ENCODE data around the gene LSMEM2.

LSMEM2 gene

DNA sequence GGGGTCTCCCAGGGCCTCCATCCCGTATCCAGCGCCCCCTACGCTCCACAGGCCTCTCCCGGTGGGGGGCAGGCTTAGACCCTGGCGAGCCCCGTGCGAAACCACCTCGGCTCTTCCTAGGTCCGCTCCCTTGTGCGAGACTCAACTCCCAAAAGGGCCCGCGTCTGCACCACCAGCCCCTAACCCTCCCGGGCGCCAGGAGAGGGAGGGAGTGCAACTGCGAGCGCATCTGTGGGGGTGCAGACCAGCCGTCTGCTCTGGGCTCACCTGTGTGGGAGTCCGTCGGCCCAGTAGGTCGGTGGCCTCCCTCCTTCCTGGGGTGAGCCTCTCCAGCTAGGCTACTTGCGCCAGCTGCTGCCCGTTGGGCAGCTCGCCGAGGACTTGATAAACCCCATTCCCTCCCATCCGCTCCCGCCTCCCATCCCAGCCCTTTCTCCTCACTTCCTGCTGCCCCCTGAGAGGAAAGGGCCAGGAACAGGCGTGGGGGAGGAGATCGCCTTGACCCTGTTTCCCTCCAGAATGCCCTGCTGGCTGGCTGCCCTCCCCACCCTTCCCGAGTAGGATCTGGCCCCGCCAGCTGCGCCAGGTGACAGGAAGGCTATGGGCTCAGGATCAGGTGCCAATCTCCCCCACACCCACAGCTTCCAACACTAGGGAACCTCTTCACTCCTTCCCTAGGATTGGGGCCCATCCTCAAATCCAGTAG, 43.7 kb downstream of the LSMEM2 start, which contains the start of gene HYAL2:
TSS of gene HYAL2 (minus strand) at position 360 of the 706 bp plus-strand sequence. CDS start 2,256 bp downstream, outside the sequence.
- DNase-seq (ENCODE audit: low read depth), result no peak

GRCh38 chr3:50323092-50323600, 44.3 kb downstream of the LSMEM2 start:
- DNase-seq (ENCODE audit: low read depth), result no peak

DNA sequence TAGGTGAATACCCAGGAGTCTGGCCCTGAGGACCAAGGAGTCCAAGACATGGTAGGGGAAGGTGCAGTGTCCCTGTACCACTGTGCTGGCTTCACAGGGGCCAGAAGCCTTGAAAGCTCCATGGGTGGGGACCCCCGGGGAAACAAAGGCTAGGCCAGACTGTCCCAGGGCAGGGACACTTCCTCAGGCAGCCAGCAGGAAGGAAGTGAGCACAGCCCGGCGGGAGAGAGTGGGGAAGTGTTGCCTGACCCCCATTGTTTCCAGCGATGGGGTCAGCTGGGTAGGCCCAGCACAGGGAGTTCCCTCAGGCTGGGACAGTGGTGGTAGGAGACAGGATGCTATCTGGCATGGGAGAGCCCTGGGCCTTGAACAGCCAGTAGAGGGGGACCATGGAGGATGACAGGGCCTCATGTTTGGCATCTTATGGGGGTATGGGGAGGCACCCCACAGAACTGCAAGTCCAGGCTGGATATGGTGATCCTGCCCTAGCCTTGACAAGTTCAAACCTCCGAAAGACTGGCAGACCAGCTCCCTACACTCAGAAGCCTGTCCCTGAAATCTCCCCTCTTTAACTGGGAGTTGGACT, 44.8 kb downstream of the LSMEM2 start:
- DNase-seq (ENCODE audit: low read depth), result no peak

DNA sequence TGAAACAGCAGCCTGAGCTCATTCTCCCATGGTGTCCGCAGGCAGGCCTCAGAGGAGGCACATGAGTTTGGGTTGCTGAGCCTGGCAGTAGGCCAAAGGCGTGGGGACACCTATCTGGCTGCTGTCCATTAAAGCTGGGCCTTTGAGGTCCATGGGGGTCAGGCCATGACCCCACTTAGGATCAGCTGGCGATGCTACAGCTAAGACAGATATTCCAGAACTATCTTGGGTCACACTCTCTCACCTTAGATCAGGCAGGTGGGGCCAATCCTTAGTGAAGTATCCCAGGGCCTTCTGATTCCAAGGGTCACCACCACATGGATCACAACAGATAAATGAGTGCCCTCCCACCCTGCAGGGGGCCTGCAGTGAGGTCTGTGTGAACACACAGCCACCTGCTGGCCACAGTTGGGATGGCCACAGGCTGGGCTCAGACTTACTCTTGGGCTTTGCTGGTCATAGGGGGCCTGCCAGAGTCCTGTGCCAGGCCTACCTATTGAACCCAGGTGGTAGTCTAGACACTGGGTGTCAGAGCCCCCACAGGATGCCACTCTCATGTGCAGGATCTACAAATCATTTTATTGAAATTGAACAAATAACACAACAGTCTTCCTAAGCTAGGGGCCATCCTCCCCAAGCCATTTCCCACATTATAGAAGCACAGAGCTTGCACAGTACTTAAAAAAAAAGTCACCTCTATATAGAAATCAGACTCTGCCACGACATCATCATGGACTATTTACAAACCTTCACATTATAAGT, 45.6 kb downstream of the LSMEM2 start:
- no peak for DNase-seq (ENCODE audit: low read depth)

DNA sequence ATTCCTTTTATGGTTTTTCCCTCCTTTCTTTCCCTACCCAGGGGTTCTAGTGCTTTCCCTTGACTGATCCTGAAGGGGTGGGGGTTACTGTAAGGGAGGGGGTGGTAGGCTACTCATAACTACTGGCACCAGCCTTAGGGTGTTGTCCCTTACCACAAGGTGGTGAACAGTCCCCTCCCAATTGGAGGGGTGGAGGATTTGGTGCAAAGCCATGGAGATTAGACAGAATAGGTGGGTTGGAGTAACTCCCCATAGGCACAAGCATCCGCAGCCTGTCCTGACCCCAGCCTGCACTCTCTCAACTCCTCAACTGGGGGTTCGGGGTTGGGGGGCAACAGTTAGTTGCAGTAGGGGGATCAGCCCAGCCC, 46.2 kb downstream of the LSMEM2 start:
- no peak for DNase-seq (ENCODE audit: low read depth)

DNA sequence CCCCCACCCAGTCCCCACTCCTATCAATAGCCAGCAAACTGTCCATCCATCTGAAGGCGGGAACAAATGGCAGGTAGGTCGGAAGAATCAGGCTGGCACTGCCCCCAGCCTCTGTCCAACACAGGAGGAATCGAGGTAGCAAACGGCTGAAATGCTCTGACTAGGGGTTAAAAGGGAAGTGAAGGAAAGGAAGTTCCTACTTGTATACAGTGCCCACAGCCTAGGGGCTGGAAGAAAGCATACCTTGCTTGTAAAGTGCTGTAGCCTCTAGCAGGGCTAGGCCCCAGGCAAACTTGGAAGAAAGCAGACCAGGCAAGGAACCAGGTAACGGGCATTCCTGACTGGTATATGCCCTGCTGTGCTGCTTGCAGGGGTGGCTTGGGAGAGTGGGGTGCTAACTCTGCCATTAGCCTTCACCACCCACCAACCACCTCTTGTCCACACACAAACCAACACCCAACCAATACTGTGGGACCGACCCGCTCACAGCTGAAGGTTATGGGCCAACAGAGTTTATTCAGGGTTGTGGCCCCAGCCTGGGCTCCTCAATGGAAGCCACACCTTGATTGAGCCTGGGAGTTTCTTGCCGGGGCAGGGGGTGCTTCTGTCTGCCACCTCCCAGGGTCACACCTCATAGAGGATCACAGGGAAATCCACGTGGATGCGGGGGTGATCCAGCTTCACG, 46.8 kb downstream of the LSMEM2 start:
- no peak for DNase-seq (ENCODE audit: low read depth)

DNA sequence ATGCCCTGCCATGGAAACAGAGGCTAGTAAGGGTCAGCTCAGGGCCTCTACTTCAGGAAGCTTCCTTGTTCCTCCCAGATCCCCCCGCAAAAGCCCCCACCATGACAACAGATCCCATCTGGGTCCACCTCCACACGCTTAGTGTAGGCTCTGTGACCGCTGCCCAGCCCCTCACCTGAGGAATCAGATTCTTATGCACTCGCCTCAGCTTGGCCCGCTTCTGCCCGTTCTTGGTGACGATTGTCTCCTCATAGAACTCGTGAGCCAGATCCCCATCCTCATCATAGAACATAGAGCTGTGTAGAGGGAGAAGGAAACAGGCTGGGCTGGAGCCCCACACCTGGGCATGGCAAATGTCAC, 47.3 kb downstream of the LSMEM2 start:
- no peak for DNase-seq (ENCODE audit: low read depth)

GRCh38 chr3:50327129-50327528, 48.2 kb downstream of the LSMEM2 start:
- DNase-seq (ENCODE audit: low read depth), result no peak

DNA sequence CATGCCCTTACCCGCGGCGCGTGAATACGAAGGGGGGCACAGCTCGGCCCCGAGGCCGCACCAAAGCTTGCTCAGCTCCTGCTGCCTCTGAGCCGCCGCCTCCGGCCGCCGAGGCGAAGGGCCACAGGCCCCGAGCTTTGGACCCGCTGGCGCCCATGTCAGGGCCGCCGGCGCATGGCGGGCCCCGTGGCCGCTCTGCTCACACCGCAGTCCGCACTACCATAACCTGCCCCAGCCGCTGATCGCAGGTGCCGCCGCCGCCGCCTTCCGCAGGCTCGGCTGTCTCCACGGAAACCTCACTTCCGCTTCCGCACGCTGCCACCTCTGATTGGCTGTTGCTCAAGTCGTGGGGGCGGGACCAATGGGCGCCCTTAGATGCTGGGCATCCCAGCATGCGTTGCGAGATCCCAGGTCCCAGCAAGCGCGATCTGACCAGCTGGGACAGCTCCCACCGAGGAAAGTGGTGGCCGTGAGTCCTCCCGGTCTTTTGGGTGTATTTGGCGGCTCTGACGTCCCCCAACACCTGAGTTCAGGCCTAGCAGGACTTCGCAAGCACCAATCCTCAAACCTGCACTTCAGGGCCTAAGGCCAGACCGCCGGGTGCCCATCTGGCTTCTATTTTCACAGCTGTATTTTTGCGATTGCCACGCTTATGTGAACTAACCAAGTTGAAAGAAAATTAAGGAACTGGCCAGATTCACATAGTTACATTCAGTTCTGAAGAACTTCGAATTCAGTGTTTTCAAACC, 49.2 kb downstream of the LSMEM2 start, which contains the start of gene TUSC2:
TSS of gene TUSC2 (minus strand) at position 281 of the 749 bp plus-strand sequence. CDS start at position 157, 124 bp downstream.
- peak; percentile 77 for DNase-seq (ENCODE audit: low read depth)

DNA sequence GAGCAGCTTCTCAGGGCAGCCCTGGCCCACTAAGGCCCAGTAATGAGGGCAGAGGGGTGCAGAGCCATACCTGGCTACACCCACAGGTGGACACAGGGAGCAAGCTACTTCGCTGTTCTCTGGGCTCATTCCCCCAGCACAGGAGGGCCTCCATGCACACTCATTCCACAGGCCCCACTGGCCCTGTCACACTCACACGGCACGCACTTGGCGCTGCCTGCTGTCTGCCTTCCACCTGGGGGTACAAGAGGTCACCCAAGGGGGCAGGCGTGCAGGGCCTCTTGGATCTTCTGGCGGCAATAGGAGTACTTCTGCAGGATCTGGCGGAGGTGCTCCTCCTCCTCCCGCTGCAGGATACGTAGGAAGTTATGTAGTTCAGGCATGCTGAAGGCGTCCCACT, 51.4 kb downstream of the LSMEM2 start:
- no peak for DNase-seq (ENCODE audit: low read depth)

GRCh38 chr3:50331364-50331907, 52.5 kb downstream of the LSMEM2 start:
- no peak for DNase-seq (ENCODE audit: low read depth)

DNA sequence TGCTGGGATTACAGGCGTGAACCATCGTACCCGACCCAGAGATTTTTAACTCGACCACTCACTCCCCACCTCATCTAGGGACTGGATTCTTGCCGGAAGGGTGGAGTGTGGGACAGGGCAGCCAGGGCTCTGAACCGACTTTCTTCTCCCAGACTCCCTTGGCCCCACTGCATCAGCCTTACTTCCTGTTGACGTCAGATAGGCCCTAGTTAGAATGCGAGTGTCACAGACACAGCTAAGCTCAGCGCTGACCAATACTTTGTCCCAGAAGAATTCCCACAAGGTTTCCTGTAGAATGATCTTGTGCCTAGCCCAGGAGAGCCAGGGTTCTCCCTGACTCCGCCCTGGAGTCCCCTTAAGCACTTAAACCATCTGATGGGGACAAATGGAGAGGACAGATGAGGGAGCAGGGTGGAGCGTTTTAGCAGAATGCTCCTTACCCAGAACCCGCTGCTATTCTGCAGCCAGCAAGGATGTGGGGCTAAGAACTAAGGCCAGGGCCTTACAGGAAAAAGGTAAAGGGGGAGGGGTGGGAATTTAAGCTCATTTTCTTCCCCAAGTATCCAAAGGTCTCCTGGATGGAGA, 54.9 kb downstream of the LSMEM2 start:
- DNase-seq (ENCODE audit: low read depth), result no peak

DNA sequence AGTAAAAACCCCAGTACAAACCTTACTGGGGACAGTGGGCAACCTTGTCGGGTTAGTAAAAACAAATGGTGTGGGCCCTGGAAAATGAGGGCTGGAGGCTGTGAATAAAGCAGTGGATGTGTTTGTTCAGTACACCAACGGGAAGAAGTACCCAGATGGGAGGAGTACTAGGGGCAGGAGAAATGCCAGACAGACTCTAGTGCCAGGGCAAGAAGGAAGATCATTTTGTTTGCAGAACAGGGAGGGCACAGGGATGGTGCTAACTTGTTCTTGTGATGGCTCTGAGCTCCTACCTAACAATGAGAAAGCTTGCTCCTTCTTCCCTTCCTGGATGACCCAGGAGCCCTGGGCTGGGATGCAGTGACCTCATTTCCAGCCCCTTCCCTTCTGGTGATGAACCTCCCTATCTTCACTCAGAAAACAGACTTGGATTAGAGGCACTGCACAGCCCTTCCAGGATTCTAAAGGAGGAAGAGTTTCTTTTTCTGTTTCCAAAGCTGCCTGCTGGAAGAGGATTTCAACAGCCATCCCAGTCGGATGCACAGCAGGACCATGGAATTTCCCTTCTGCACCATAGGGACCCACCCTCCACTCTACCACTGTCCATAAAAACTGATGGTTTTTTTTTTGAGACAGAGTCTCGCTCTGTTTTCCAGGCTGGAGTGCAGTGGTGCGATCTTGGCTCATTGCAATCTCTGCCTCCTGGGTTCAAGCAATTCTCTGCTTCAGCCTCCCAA, 55.6 kb downstream of the LSMEM2 start:
- no peak for DNase-seq (ENCODE audit: low read depth)

DNA sequence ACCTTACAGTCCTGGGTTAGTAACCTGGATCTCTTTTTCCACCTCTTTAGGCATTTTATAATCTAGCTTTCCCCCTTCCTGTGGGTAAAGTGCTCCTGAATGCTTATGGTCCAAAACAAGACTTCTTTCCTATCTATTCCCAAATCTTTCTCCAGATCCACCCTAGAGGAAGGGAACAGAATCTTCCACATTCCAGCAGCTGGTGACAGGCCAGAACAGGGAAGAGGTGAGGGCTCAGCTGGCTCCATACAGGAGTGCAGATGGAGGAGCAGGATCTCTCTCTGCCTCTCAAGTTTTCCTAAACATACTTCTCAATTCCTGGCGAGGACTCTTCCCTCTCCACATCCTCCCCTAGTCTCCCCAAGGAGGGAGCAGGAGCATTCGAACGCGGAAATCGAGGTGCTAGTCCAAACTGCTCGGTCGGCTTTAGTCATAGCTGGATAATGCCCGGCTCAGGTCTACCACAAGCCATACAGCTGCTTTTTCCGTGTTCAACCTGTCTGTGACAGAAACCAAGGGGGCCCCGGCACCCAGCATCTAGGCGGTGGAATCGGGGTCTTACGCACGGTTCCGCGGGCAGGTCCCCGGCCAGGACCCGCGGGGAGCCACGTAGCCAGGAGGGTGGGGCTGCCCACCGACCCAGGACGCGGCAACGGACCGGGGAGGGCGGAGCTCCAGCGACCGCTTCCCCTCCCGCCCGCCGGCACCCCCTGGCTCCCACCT, 57.7 kb downstream of the LSMEM2 start:
- no peak for DNase-seq (ENCODE audit: low read depth)

DNA sequence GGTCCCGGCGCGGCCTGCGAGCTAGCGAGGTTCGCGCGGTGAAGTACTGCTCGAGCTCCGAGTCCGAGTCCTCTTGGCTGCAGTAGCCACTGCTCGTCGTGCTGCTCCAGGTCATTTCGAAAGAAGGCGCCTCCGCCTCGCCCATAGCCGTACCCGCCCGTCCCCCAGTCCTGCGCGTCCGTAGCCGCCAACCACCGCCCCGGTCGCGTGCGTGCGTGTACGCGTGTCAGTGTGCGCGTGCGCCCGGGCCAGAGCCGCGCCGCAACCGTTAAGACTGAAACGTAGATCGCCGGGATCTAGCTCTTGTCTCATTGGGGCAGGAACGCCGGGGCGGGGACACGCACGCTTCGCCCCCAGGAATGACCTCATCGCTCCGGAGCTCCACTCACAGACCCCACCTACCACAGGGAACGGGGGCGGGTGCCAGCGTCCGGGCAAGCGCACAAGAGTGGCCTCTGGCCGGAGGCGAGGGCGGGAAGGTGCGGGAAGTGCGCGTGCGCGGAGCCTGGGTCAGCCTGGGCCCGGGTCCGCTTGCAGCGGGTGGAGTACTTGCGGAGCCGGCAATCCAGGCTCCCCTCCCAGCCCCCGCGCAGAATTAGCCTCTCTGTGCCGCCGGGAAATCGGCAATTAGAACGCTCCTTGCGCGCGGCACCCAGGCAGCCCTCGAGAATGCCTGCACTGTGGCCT, 58.4 kb downstream of the LSMEM2 start:
- DNase-seq (ENCODE audit: low read depth), result peak; percentile 92
